SU-DHL-6 (cell line): ENCODE measurements around the gene CDK16.

Source experiments
- H2AFZ ChIP-seq: fragments of 200-600 bp; sonication (generic); 2 replicates; pipeline ENCODE4 v1.6.1; 2014; ENCODE audit warnings: low read depth, mild to moderate bottlenecking, moderate library complexity, mixed read lengths, antibody characterized with exemption, low read length; ENCODE audit not compliant: severe bottlenecking
- H3F3A ChIP-seq: fragments of 200-600 bp; shearing (Covaris generic); 2 replicates; pipeline ENCODE4 v1.6.0; 2016; ENCODE audit warnings: antibody characterized with exemption, mild to moderate bottlenecking; ENCODE audit not compliant: insufficient read depth
- H3K27ac ChIP-seq: fragments of 200-600 bp; sonication (generic); 2 replicates; pipeline ENCODE4 v1.5.1; 2016; ENCODE audit warnings: low read depth, mild to moderate bottlenecking, low read length, moderate library complexity, mixed read lengths
- H3K27me3 ChIP-seq: fragments of 200-600 bp; sonication (generic), shearing (Covaris generic); 2 replicates; pipeline ENCODE4 v1.6.0; 2014; ENCODE audit warnings: mild to moderate bottlenecking, low read length
- H3K36me3 ChIP-seq: fragments of 200-600 bp; sonication (generic); 2 replicates; pipeline ENCODE4 v1.6.1; 2014; ENCODE audit warnings: mild to moderate bottlenecking, low read length, mixed read lengths
- H3K4me2 ChIP-seq: fragments of 300-600, 200-600 bp; shearing (Covaris generic), sonication (generic); 2 replicates; pipeline ENCODE4 v1.6.0; 2014; ENCODE audit warnings: low read length, low read depth, mild to moderate bottlenecking; ENCODE audit not compliant: poor library complexity, severe bottlenecking
- H3K4me3 ChIP-seq: fragments of 200-600 bp; sonication (generic); 2 replicates; pipeline ENCODE4 v1.5.1; 2014; ENCODE audit warnings: antibody characterized with exemption, low read length, mild to moderate bottlenecking, mixed read lengths; ENCODE audit not compliant: insufficient read depth, poor library complexity, severe bottlenecking
- H3K79me2 ChIP-seq: fragments of 200-600 bp; sonication (generic); 2 replicates; pipeline ENCODE4 v1.6.1; 2014; ENCODE audit warnings: mild to moderate bottlenecking, low read length, moderate library complexity; ENCODE audit not compliant: insufficient read depth
- H3K9ac ChIP-seq: fragments of 200-600 bp; sonication (generic); 2 replicates; pipeline ENCODE4 v1.7.0; 2014; ENCODE audit warnings: mild to moderate bottlenecking, low read length
- H3K9me2 ChIP-seq: fragments of 200-600 bp; sonication (generic); replicated peaks from 2 replicates; pipeline ENCODE4 v1.6.1; 2014; ENCODE audit warnings: low read length; ENCODE audit not compliant: insufficient read depth
- H3K9me3 ChIP-seq: fragments of 200-600 bp; sonication (generic); 2 replicates; pipeline ENCODE4 v1.6.1; 2014; ENCODE audit warnings: low read length, mixed read lengths; ENCODE audit not compliant: insufficient read depth
- H4K20me1 ChIP-seq: fragments of 200-600 bp; sonication (generic); 2 replicates; pipeline ENCODE4 v1.6.1; 2014; ENCODE audit warnings: low read depth, mild to moderate bottlenecking, antibody characterized with exemption, low read length, moderate library complexity, mixed read lengths
- CTCF ChIP-seq: fragments of 200-600 bp; sonication (generic); IDR thresholded peaks from one replicate; pipeline ENCODE4 v1.5.1; 2017; ENCODE audit warnings: antibody characterized with exemption, mild to moderate bottlenecking, low read length, moderate library complexity; ENCODE audit not compliant: insufficient read depth, poor library complexity, severe bottlenecking
- EZH2phosphoT487 ChIP-seq: fragments of 200-600 bp; sonication (generic), shearing (Covaris generic); conservative IDR thresholded peaks from 2 replicates; pipeline ENCODE4 v1.6.1; 2018; ENCODE audit warnings: mild to moderate bottlenecking, antibody characterized with exemption, low read length, moderate library complexity, mixed read lengths

CDK16 gene

GRCh38 chrX:47180346-47180745, 38.1 kb upstream of the CDK16 start:
- H4K20me1 ChIP-seq = no peaks in the 10 kb centered on the region
- H3K36me3 ChIP-seq = no peaks in the 10 kb centered on the region

GRCh38 chrX:47181301-47181700, 37.2 kb upstream of the CDK16 start:
- H3K4me3 ChIP-seq = no peak overlapping the region
- H3K27ac ChIP-seq = no peak overlapping the region
- no peak overlapping the region for H3K9ac ChIP-seq
- H3F3A ChIP-seq = no peaks in the 10 kb centered on the region
- H3K9me3 ChIP-seq = no peaks in the 10 kb centered on the region
- no peaks in the 10 kb centered on the region for H3K36me3 ChIP-seq
- H2AFZ ChIP-seq = no peak overlapping the region
- TF ChIP-seq EZH2phosphoT487 = no peak
- no peak for TF ChIP-seq CTCF
- no peaks in the 10 kb centered on the region for H3K27me3 ChIP-seq
- no peaks in the 10 kb centered on the region for H4K20me1 ChIP-seq
- H3K9me2 ChIP-seq = no peaks in the 10 kb centered on the region
- H3K4me2 ChIP-seq = no peak overlapping the region
- H3K79me2 ChIP-seq = no peaks in the 10 kb centered on the region

More at GRCh38 chrX:47180346-47180745, 38.1 kb upstream of the CDK16 start:
- H3K9ac ChIP-seq = no peak overlapping the region
- no peak overlapping the region for H2AFZ ChIP-seq
- TF ChIP-seq CTCF (no peak), EZH2phosphoT487 (no peak)
- no peaks in the 10 kb centered on the region for H3K9me3 ChIP-seq
- no peak overlapping the region for H3K4me2 ChIP-seq
- no peaks in the 10 kb centered on the region for H3K79me2 ChIP-seq
- H3K27me3 ChIP-seq = no peaks in the 10 kb centered on the region
- H3K27ac ChIP-seq = no peak overlapping the region
- H3K9me2 ChIP-seq = no peaks in the 10 kb centered on the region
- no peak overlapping the region for H3K4me3 ChIP-seq
- no peaks in the 10 kb centered on the region for H3F3A ChIP-seq

- no peaks in the 10 kb centered on the region for H3K79me2 ChIP-seq
- H3K9me2 ChIP-seq = no peaks in the 10 kb centered on the region
- H3K9ac ChIP-seq = no peak overlapping the region
- H3K36me3 ChIP-seq = no peaks in the 10 kb centered on the region
- no peaks in the 10 kb centered on the region; the same call in 1 of the 2 replicates for H3F3A ChIP-seq
- H3K9me3 ChIP-seq = no peaks in the 10 kb centered on the region
- H4K20me1 ChIP-seq = no peaks in the 10 kb centered on the region
- no peak overlapping the region for H3K4me2 ChIP-seq
- TF ChIP-seq EZH2phosphoT487 (no peak), CTCF (no peak)
- H2AFZ ChIP-seq = no peak overlapping the region
- no peaks in the 10 kb centered on the region for H3K27me3 ChIP-seq
- no peak overlapping the region for H3K27ac ChIP-seq
- H3K4me3 ChIP-seq = no peak overlapping the region
Observed at GRCh38 chrX:47182106-47182700, 36.3 kb upstream of the CDK16 start.
